ENCODE data around the gene LRPAP1.
"Not testable (repeated sequence)": the region's sequence is repeated elsewhere in the genome, so short reads cannot be mapped to it uniquely, and the experiment has no call there.

GRCh38 chr4:3564948-3565347, 32.7 kb upstream of the LRPAP1 start:
- TF ChIP-seq, protein P1, sequence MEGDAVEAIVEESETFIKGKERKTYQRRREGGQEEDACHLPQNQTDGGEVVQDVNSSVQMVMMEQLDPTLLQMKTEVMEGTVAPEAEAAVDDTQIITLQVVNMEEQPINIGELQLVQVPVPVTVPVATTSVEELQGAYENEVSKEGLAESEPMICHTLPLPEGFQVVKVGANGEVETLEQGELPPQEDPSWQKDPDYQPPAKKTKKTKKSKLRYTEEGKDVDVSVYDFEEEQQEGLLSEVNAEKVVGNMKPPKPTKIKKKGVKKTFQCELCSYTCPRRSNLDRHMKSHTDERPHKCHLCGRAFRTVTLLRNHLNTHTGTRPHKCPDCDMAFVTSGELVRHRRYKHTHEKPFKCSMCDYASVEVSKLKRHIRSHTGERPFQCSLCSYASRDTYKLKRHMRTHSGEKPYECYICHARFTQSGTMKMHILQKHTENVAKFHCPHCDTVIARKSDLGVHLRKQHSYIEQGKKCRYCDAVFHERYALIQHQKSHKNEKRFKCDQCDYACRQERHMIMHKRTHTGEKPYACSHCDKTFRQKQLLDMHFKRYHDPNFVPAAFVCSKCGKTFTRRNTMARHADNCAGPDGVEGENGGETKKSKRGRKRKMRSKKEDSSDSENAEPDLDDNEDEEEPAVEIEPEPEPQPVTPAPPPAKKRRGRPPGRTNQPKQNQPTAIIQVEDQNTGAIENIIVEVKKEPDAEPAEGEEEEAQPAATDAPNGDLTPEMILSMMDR (optimal IDR thresholded peaks at IDR 0.05 in 1 of 3, IDR thresholded peaks at IDR 0.05 in 1 of 3, conservative IDR thresholded peaks at IDR 0.05 in 1 of 3; ENCODE audit: extremely low read depth in 1 of 3, insufficient read depth in 2 of 3, low read length in 3 of 3): not testable (repeated sequence)
- not testable (repeated sequence) for TF ChIP-seq EZH2 (IDR thresholded peaks at IDR 0.05; ENCODE audit: low read length)

Measured in keratinocyte (primary cell).